AG10803 (cell line): ENCODE measurements around the gene PRKAG2.

Source experiments
- DNase-seq: peaks from one replicate; pipeline ENCODE4 v3.0.0; 2010; ENCODE audit warnings: low read depth
- H3K4me3 ChIP-seq: 2 replicates; pipeline ENCODE4 v1.5.1; 2011; ENCODE audit warnings: mild to moderate bottlenecking, low read length, control low read depth
- TF ChIP-seq, protein P1 (sequence below): conservative IDR thresholded peaks from 2 replicates; pipeline ENCODE4 v1.5.1; 2011; ENCODE audit warnings: mild to moderate bottlenecking, low read length, control low read depth, inconsistent platforms

Gene PRKAG2

DNA sequence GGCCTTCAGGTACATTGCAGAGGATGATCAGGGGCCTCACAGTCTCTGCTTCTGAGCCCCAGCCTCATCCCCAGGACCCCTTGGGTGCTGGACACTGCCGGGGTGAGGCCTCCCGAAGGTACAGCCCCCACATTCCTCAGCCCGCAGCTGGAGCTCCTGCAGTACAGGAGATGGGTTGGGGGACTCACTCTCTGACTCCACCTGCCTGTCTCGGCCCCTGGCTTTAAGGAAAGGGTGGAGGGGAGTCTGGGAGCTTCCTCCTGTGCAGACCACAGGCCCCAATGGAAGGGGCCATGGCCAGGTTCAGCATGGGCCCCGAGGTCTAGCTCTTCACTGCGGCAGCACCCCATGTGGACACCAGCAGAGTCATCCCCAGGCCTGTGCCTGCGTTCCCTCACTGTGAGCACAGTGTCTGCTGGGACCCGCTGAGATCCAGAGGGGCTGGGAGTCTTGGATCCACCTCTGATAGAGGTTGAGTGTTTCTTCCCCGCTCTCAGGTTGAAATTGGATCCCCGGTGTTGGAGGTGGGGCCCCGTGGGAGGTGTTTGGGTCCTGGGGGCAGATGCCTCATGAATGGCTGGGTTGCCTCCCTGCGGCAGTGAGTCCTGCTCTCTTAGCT lies 99.9 kb downstream of the PRKAG2 start:
- H3K4me3 ChIP-seq = no peak overlapping the region
- TF ChIP-seq, protein P1, sequence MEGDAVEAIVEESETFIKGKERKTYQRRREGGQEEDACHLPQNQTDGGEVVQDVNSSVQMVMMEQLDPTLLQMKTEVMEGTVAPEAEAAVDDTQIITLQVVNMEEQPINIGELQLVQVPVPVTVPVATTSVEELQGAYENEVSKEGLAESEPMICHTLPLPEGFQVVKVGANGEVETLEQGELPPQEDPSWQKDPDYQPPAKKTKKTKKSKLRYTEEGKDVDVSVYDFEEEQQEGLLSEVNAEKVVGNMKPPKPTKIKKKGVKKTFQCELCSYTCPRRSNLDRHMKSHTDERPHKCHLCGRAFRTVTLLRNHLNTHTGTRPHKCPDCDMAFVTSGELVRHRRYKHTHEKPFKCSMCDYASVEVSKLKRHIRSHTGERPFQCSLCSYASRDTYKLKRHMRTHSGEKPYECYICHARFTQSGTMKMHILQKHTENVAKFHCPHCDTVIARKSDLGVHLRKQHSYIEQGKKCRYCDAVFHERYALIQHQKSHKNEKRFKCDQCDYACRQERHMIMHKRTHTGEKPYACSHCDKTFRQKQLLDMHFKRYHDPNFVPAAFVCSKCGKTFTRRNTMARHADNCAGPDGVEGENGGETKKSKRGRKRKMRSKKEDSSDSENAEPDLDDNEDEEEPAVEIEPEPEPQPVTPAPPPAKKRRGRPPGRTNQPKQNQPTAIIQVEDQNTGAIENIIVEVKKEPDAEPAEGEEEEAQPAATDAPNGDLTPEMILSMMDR = no peak
- no peak for DNase-seq

- TF ChIP-seq, protein P1 = no peak
- H3K4me3 ChIP-seq = no peak overlapping the region
- DNase-seq = no peak
These were observed 100.5 kb downstream of the PRKAG2 start for GRCh38 chr7:151776446-151776845.

- DNase-seq = no peak
- TF ChIP-seq, protein P1 = no peak
- no peak overlapping the region for H3K4me3 ChIP-seq
These were observed 101.1 kb downstream of the PRKAG2 start for GRCh38 chr7:151775547-151776443.

- TF ChIP-seq, protein P1 = no peak
- no peak overlapping the region for H3K4me3 ChIP-seq
- no peak for DNase-seq
These were observed 102.0 kb downstream of the PRKAG2 start for GRCh38 chr7:151774951-151775350.

DNA sequence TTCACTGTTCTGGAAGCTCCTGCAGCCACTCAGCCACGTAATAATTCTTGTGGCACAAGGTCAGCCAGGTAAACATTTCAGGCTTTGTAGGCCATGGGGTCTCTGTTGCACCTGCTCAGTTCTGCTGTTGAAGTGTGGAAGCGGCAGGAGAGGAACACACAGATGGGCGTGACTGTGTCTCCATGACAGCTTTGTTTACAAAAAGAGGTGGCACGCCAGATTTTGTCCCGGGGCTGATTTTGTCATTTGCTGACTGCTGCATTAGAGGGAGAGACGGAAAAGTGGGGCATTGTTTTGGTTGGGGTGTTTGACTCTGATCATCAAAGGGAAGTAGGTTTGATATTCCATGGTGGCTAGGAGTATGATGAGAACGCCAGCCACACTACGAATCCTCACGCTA lies 103.1 kb downstream of the PRKAG2 start:
- no peak overlapping the region for H3K4me3 ChIP-seq
- TF ChIP-seq, protein P1 = no peak
- DNase-seq = no peak

GRCh38 chr7:151770232-151770631 lies 106.7 kb downstream of the PRKAG2 start:
- no peak overlapping the region for H3K4me3 ChIP-seq
- TF ChIP-seq, protein P1 = no peak
- DNase-seq = no peak
